ENCODE results near the gene EZR.

- TF ChIP-seq EZH2 (IDR thresholded peaks at IDR 0.05): no peak
- no peak for TF ChIP-seq POLR2AphosphoS5 (IDR thresholded peaks at IDR 0.05; ENCODE audit: borderline replicate concordance, low read depth, low read length)
- no peak for TF ChIP-seq FOXP2 (optimal IDR thresholded peaks at IDR 0.05; ENCODE audit: control extremely low read depth, extremely low read length, insufficient read depth)
Observed at GRCh38 chr6:158781692-158782373, 37.3 kb downstream of the EZR start.

Data from SK-N-MC (cell line).